SK-N-SH (cell line): ENCODE measurements around the gene C18orf54. TPM values are rescaled to one million over a fixed set of nuclear protein-coding genes. Genes with fewer than 3 reads are reported as not detected.

Source experiments
- CTCF ChIA-PET: fragments of 300-600, 350-600 bp; formaldehyde crosslinking; extraction: SDS; loops from one replicate; lab custom pipeline; 2021; lab: Yijun Ruan, JAX
- POLR2A ChIA-PET: fragments of 350-600 bp; sonication (Branson Sonifier 250); formaldehyde crosslinking; extraction: SDS; loops from one replicate; lab custom pipeline; 2020; ENCODE audit warnings: antibody characterized with exemption, inconsistent platforms; lab: Yijun Ruan, JAX
- DNase-seq: peaks from one replicate; pipeline ENCODE4 v3.0.0; 2012
- H2AFZ ChIP-seq: fragments of 200-600 bp; sonication (generic); 2 replicates; pipeline ENCODE4 v1.8.1; 2016; ENCODE audit warnings: antibody characterized with exemption, mild to moderate bottlenecking, low read depth
- H3F3A ChIP-seq: fragments of 200-600 bp; sonication (generic); replicated peaks from 2 replicates; pipeline ENCODE3; 2016; ENCODE audit warnings: antibody characterized with exemption, mild to moderate bottlenecking; ENCODE audit not compliant: insufficient read depth
- H3K27ac ChIP-seq, 2 experiments: fragments of 200-500 bp in 1 of 2; fragments of 200-600 bp in 1 of 2; sonication (Bioruptor generic) in 1 of 2; sonication (generic), shearing (Covaris generic) in 1 of 2; 2 replicates each; pipeline versions ENCODE4 v1.5.1 to v1.6.1; 2014 to 2016; ENCODE audit warnings: low read depth in 2 of 2, inconsistent platforms in 1 of 2, low read length in 1 of 2, mild to moderate bottlenecking in 1 of 2, mixed read lengths in 1 of 2
- H3K27me3 ChIP-seq: fragments of 200-600 bp; sonication (generic), shearing (Covaris generic); 2 replicates; pipeline ENCODE4 v1.6.1; 2016; ENCODE audit warnings: mixed run types; ENCODE audit not compliant: insufficient read depth
- H3K36me3 ChIP-seq, 2 experiments: fragments of 200-500 bp in 1 of 2; fragments of 200-600 bp in 1 of 2; sonication (Bioruptor generic) in 1 of 2; sonication (generic) in 1 of 2; replicated peaks in 1 of 2; 2 replicates each; pipeline versions ENCODE3 to v1.5.1; 2014 to 2016; ENCODE audit warnings: low read length in 1 of 2, mild to moderate bottlenecking in 1 of 2; ENCODE audit not compliant: insufficient read depth in 2 of 2, control insufficient read depth in 1 of 2
- H3K4me1 ChIP-seq, 2 experiments: fragments of 200-500 bp in 1 of 2; fragments of 200-600 bp in 1 of 2; sonication (Bioruptor generic) in 1 of 2; sonication (generic), shearing (Covaris generic) in 1 of 2; 2 replicates each; pipeline versions ENCODE4 v1.5.1 to v1.6.1; 2014 to 2016; ENCODE audit warnings: low read depth in 1 of 2, low read length in 1 of 2, mixed run types in 1 of 2; ENCODE audit not compliant: insufficient read depth in 2 of 2, control insufficient read depth in 1 of 2
- H3K4me2 ChIP-seq: fragments of 200-600 bp; sonication (generic), shearing (Covaris generic); 2 replicates; pipeline ENCODE4 v1.6.1; 2017; ENCODE audit warnings: mixed run types
- H3K4me3 ChIP-seq, 2 experiments: fragments of 200-500 bp in 1 of 2; fragments of 200-600 bp in 1 of 2; sonication (Bioruptor generic) in 1 of 2; sonication (generic), shearing (Covaris generic) in 1 of 2; 2 replicates each; pipeline versions ENCODE4 v1.5.1 to v1.8.1; 2014 to 2016; ENCODE audit warnings: low read depth in 2 of 2, inconsistent platforms in 1 of 2, low read length in 1 of 2, mild to moderate bottlenecking in 1 of 2, mixed read lengths in 1 of 2, moderate library complexity in 1 of 2
- H3K79me2 ChIP-seq: fragments of 200-600 bp; sonication (generic); 2 replicates; pipeline ENCODE4 v1.8.1; 2017; ENCODE audit warnings: mild to moderate bottlenecking; ENCODE audit not compliant: insufficient read depth
- H3K9ac ChIP-seq: fragments of 200-600 bp; sonication (generic); 2 replicates; pipeline ENCODE4 v1.6.1; 2017; ENCODE audit warnings: mixed run types
- H3K9me2 ChIP-seq: fragments of 200-600 bp; sonication (generic); 2 replicates; pipeline ENCODE4 v1.6.1; 2017; ENCODE audit warnings: mixed run types
- H3K9me3 ChIP-seq: fragments of 200-600 bp; sonication (generic); 2 replicates; pipeline ENCODE4 v1.6.1; 2017; ENCODE audit warnings: mixed run types, mild to moderate bottlenecking, moderate library complexity
- H4K20me1 ChIP-seq: fragments of 200-600 bp; sonication (generic); 2 replicates; pipeline ENCODE4 v1.6.1; 2017; ENCODE audit warnings: mild to moderate bottlenecking, mixed run types; ENCODE audit not compliant: insufficient read depth
- CHD2 ChIP-seq: fragments of 150-350 bp; IDR thresholded peaks from 2 replicates; pipeline ENCODE4 v1.6.1; 2018; ENCODE audit warnings: low read length; ENCODE audit not compliant: partially characterized antibody
- ELF1 ChIP-seq: IDR thresholded peaks from 2 replicates; pipeline ENCODE4 v1.4.0; 2012
- EP300 ChIP-seq, 2 experiments: IDR thresholded peaks; 2 replicates each; pipeline versions ENCODE4 v1.4.0 to v1.6.1; 2012; ENCODE audit warnings: borderline replicate concordance in 1 of 2, low read depth in 1 of 2, low read length in 1 of 2
- EZH2phosphoT487 ChIP-seq: fragments of 200-600 bp; sonication (generic); IDR thresholded peaks from 2 replicates; pipeline ENCODE4 v1.6.1; 2017; ENCODE audit warnings: low read depth, mixed run types, mild to moderate bottlenecking, antibody characterized with exemption, moderate library complexity, borderline replicate concordance
- FOXM1 ChIP-seq: IDR thresholded peaks from 2 replicates; pipeline ENCODE4 v1.4.0; 2012; ENCODE audit warnings: low read depth, mild to moderate bottlenecking
- GABPA ChIP-seq: IDR thresholded peaks from 2 replicates; pipeline ENCODE4 v1.4.0; 2012; ENCODE audit warnings: low read depth, mild to moderate bottlenecking
- JUND ChIP-seq: IDR thresholded peaks from 2 replicates; pipeline ENCODE4 v1.4.0; 2012
- MEF2A ChIP-seq: IDR thresholded peaks from 2 replicates; pipeline ENCODE4 v1.4.0; 2012; ENCODE audit warnings: low read depth, borderline replicate concordance
- NFIC ChIP-seq: IDR thresholded peaks from 2 replicates; pipeline ENCODE4 v1.4.0; 2012; ENCODE audit warnings: borderline replicate concordance
- POLR2AphosphoS5 ChIP-seq: IDR thresholded peaks from 2 replicates; pipeline ENCODE4 v1.6.1; 2012; ENCODE audit warnings: low read depth, low read length
- RFX5 ChIP-seq: IDR thresholded peaks from 2 replicates; pipeline ENCODE4 v1.6.1; 2012; ENCODE audit warnings: mild to moderate bottlenecking, improper control_type of control experiment, low read length
- RXRA ChIP-seq: IDR thresholded peaks from 2 replicates; pipeline ENCODE4 v1.4.0; 2012; ENCODE audit warnings: low read depth, mild to moderate bottlenecking, borderline replicate concordance
- SIN3A ChIP-seq: IDR thresholded peaks from 2 replicates; pipeline ENCODE4 v1.6.1; 2012; ENCODE audit warnings: low read depth, mild to moderate bottlenecking, low read length, moderate library complexity, borderline replicate concordance
- TEAD4 ChIP-seq: IDR thresholded peaks from 2 replicates; pipeline ENCODE4 v1.4.0; 2012; ENCODE audit warnings: mild to moderate bottlenecking, borderline replicate concordance; ENCODE audit not compliant: insufficient read depth
- USF1 ChIP-seq: IDR thresholded peaks from 2 replicates; pipeline ENCODE4 v1.4.0; 2012; ENCODE audit warnings: low read depth, borderline replicate concordance
- WGBS: methylation state at CpG from one replicate; pipeline ENCODE4 v1.1.6; 2017; ENCODE audit warnings: low lambda C conversion rate; 5-methylcytosine and 5-hydroxymethylcytosine counted together
- polyA plus RNA-seq, 3 experiments: library from polyadenylated mRNA; depleted of rRNA; stranded (reverse); fragments of >200 nt; gene quantifications; 2 replicates each; pipeline ENCODE4 v1.2.3, GENCODE V29; 2012
- TF ChIP-seq, protein P1 (sequence below): fragments of 200-600 bp; sonication (generic); IDR thresholded peaks from 2 replicates; pipeline ENCODE4 v1.6.1; 2017; ENCODE audit warnings: antibody characterized with exemption, mild to moderate bottlenecking, moderate library complexity
- TF ChIP-seq, protein P2 (sequence below): fragments of 150-350 bp; IDR thresholded peaks from 2 replicates; pipeline ENCODE4 v1.6.1; 2016; ENCODE audit warnings: mild to moderate bottlenecking, low read depth, low read length
- TF ChIP-seq, protein P3 (sequence below): IDR thresholded peaks from 2 replicates; pipeline ENCODE4; 2012
- TF ChIP-seq, protein P4 (sequence below): IDR thresholded peaks from 2 replicates; pipeline ENCODE4 v1.4.0; 2012; ENCODE audit warnings: low read depth

The C18orf54 gene
- polyA plus RNA-seq, 1 of the 3 experiments (the other 2 are of a cell fraction) = 0.76 TPM

DNA sequence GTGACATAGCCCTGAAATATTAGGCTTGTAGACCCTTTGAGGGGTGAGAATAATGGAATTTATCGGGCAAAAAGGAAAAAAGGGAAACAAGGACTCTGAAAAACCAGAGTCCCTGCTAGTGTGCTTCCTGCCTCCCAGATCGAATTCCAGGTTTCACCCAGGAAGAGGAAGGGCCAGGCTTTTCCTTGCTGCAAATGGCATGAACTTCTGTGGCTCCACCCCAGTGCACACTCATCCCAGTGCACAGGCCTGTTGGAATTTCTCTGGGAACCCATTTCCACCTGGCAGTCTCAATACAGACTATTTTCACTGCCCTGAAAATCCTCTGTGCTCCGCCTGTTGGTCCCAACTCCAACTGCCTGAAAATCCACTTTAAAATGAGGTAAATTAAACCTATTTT is 29.9 kb downstream of the C18orf54 start:
- DNase-seq = no peak
- H3K4me3 ChIP-seq = no peak overlapping the region
- WGBS = 98% methylated on average over 3 of the region's 3 CpGs
- peak overlapping the region in 1 of 2 experiments; percentile 53; a peak in 1 of 4 replicates for H3K27ac ChIP-seq
- TF ChIP-seq, protein P1, sequence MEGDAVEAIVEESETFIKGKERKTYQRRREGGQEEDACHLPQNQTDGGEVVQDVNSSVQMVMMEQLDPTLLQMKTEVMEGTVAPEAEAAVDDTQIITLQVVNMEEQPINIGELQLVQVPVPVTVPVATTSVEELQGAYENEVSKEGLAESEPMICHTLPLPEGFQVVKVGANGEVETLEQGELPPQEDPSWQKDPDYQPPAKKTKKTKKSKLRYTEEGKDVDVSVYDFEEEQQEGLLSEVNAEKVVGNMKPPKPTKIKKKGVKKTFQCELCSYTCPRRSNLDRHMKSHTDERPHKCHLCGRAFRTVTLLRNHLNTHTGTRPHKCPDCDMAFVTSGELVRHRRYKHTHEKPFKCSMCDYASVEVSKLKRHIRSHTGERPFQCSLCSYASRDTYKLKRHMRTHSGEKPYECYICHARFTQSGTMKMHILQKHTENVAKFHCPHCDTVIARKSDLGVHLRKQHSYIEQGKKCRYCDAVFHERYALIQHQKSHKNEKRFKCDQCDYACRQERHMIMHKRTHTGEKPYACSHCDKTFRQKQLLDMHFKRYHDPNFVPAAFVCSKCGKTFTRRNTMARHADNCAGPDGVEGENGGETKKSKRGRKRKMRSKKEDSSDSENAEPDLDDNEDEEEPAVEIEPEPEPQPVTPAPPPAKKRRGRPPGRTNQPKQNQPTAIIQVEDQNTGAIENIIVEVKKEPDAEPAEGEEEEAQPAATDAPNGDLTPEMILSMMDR = no peak
- no peak for TF ChIP-seq MEF2A
- TF ChIP-seq POLR2AphosphoS5 = no peak
- TF ChIP-seq, protein P2, sequence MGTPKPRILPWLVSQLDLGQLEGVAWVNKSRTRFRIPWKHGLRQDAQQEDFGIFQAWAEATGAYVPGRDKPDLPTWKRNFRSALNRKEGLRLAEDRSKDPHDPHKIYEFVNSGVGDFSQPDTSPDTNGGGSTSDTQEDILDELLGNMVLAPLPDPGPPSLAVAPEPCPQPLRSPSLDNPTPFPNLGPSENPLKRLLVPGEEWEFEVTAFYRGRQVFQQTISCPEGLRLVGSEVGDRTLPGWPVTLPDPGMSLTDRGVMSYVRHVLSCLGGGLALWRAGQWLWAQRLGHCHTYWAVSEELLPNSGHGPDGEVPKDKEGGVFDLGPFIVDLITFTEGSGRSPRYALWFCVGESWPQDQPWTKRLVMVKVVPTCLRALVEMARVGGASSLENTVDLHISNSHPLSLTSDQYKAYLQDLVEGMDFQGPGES = no peak
- no peak for TF ChIP-seq FOXM1
- no peak for TF ChIP-seq USF1
- TF ChIP-seq, protein P3, sequence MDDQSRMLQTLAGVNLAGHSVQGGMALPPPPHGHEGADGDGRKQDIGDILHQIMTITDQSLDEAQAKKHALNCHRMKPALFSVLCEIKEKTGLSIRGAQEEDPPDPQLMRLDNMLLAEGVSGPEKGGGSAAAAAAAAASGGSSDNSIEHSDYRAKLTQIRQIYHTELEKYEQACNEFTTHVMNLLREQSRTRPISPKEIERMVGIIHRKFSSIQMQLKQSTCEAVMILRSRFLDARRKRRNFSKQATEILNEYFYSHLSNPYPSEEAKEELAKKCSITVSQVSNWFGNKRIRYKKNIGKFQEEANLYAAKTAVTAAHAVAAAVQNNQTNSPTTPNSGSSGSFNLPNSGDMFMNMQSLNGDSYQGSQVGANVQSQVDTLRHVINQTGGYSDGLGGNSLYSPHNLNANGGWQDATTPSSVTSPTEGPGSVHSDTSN = no peak
- no peak for TF ChIP-seq GABPA
- TF ChIP-seq RFX5 = no peak
- TF ChIP-seq EZH2phosphoT487 = no peak
- no peak for TF ChIP-seq SIN3A
- no peak for TF ChIP-seq TEAD4
- TF ChIP-seq JUND = no peak
- no peak for TF ChIP-seq ELF1
- TF ChIP-seq EP300 (IDR thresholded peaks at IDR 0.05; ENCODE audit: borderline replicate concordance in 1 of 2, low read depth in 1 of 2, low read length in 1 of 2) = no peak
- no peak for TF ChIP-seq NFIC
- no peak for TF ChIP-seq CHD2
- TF ChIP-seq, protein P4, sequence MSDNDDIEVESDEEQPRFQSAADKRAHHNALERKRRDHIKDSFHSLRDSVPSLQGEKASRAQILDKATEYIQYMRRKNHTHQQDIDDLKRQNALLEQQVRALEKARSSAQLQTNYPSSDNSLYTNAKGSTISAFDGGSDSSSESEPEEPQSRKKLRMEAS = no peak
- TF ChIP-seq RXRA = no peak
- no peaks in the 10 kb centered on the region for H4K20me1 ChIP-seq
- H3K4me2 ChIP-seq = no peak overlapping the region
- H3K4me1 ChIP-seq = no peaks in the 10 kb centered on the region
- CTCF ChIA-PET = no interaction called here
- H3K9me2 ChIP-seq = no peaks in the 10 kb centered on the region
- H3K9ac ChIP-seq = no peak overlapping the region
- no peaks in the 10 kb centered on the region for H3K9me3 ChIP-seq
- H3K79me2 ChIP-seq = no peaks in the 10 kb centered on the region
- H2AFZ ChIP-seq = peak overlapping the region; percentile 66
- POLR2A ChIA-PET = no interaction called here
- no peaks in the 10 kb centered on the region for H3K36me3 ChIP-seq
- H3F3A ChIP-seq = no peaks in the 10 kb centered on the region
- H3K27me3 ChIP-seq = no peaks in the 10 kb centered on the region
